Measurements from ENCODE around the gene GAREM1. TPM values are rescaled to one million over a fixed set of nuclear protein-coding genes. Genes with fewer than 3 reads are reported as not detected.

The GAREM1 gene
- total and polyA plus RNA-seq, 9 of the 15 experiments (the other 6 are each of a cell fraction or from before 2014, with no cell fraction given), result 0.03 to 0.33 (median 0.07) TPM; not detected in 1

DNA sequence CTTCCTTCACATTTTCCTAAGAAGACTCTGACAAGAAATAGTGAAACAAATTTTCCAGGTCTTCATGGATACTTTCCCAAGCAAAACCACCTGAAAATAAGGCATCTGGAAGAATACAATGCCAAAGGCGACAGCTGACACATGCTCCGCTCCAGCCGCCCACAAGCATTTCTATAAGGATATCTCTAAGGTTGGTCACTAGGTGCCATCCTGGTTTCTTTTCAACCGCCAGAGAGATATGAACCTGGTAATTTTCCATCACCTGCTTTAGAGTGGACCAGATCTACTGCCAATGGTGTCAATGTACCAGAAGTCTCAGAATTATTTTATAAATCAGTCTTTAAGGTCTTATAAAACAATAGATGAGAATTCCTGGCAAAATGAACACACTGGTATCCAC, 97.2 kb downstream of the GAREM1 start:
- no peak for ATAC-seq
- no TSS peak for BruUV-seq (replicated peaks)
- Histone ChIP-seq H3K4me2 (ENCODE audit: insufficient read depth, low read length) (no peak overlapping the region), H3K27me3 (ENCODE audit: control insufficient read depth in 2 of 2, insufficient read depth in 2 of 2, low read length in 2 of 2) (no peaks in the 10 kb centered on the region), H3K4me3 (no peak overlapping the region), H3K79me2 (ENCODE audit: control insufficient read depth, insufficient read depth, low read length) (no peaks in the 10 kb centered on the region), H4K20me1 (replicated peaks; ENCODE audit: control insufficient read depth, insufficient read depth, low read length) (no peaks in the 10 kb centered on the region), H2AFZ (ENCODE audit: low read depth, low read length) (no peak overlapping the region), H3K36me3 (ENCODE audit: control insufficient read depth, insufficient read depth, low read length) (no peaks in the 10 kb centered on the region), H3K4me1 (replicated peaks in 1 of 2; ENCODE audit: control insufficient read depth in 2 of 2, insufficient read depth in 2 of 2, low read length in 2 of 2) (no peaks in the 10 kb centered on the region), H3K27ac (ENCODE audit: extremely low read depth, low read depth, low read length) (no peak overlapping the region), H3K9ac (ENCODE audit: insufficient read depth in 1 of 2, low read depth in 2 of 2, low read length in 2 of 2) (no peak overlapping the region), H3K9me3 (replicated peaks; ENCODE audit: control insufficient read depth, insufficient read depth, low read depth, low read length) (no peaks in the 10 kb centered on the region), H3K9me1 (ENCODE audit: control insufficient read depth, insufficient read depth, low read length) (no peaks in the 10 kb centered on the region)
- POLR2A ChIA-PET, result no interaction called here
- in situ Hi-C loops (cut with MboI), result no loop called here
- intact Hi-C loops (cut with micrococcal nuclease), result no loop called here
- CTCF ChIA-PET (ENCODE audit: low intra/inter-chr PET ratio), result no interaction called here
- WGBS (ENCODE audit: insufficient coverage, low coverage, missing lambda C conversion rate), result 0% methylated on average over 4 of the region's 4 CpGs
- no peak for DNase-seq (ENCODE audit: extremely low read depth in 1 of 4, low spot score in 3 of 4)
- no peak for FAIRE-seq
- TF ChIP-seq MCM5 (IDR thresholded peaks at IDR 0.05; ENCODE audit: low read depth) (no peak), ZNF316 (IDR thresholded peaks at IDR 0.05) (no peak), SIN3A (IDR thresholded peaks at IDR 0.05; ENCODE audit: borderline replicate concordance in 2 of 2, control insufficient read depth in 1 of 2, low read depth in 2 of 2, low read length in 2 of 2) (no peak), E2F6 (IDR thresholded peaks at IDR 0.05; ENCODE audit: borderline replicate concordance in 1 of 2, extremely low read depth in 1 of 2, insufficient read depth in 1 of 2, insufficient read length in 1 of 2, low read depth in 1 of 2, low read length in 1 of 2, poor library complexity in 1 of 2, severe bottlenecking in 1 of 2) (no peak), RBM14 (IDR thresholded peaks at IDR 0.05; ENCODE audit: borderline replicate concordance, insufficient read depth, low read depth, low read length) (no peak), ZNF146 (CRISPR knock-in tag; IDR thresholded peaks at IDR 0.05; ENCODE audit: unreplicated experiment) (no peak), TEAD1 (CRISPR knock-in tag; IDR thresholded peaks at IDR 0.05) (no peak), RAD21 (CRISPR knock-in tag; conservative IDR thresholded peaks at IDR 0.05 in 1 of 2, IDR thresholded peaks at IDR 0.05 in 1 of 2) (no peak), ESRRA (IDR thresholded peaks at IDR 0.05; ENCODE audit: borderline replicate concordance, low read depth) (no peak), RHOXF2B (CRISPR knock-in tag; conservative IDR thresholded peaks at IDR 0.05) (no peak), POLR3A (IDR thresholded peaks at IDR 0.05; ENCODE audit: borderline replicate concordance, extremely low read depth, insufficient read depth, insufficient read length) (no peak), GABPA (tag; conservative IDR thresholded peaks at IDR 0.05; ENCODE audit: low read depth) (no peak)
- TF ChIP-seq, protein P1, sequence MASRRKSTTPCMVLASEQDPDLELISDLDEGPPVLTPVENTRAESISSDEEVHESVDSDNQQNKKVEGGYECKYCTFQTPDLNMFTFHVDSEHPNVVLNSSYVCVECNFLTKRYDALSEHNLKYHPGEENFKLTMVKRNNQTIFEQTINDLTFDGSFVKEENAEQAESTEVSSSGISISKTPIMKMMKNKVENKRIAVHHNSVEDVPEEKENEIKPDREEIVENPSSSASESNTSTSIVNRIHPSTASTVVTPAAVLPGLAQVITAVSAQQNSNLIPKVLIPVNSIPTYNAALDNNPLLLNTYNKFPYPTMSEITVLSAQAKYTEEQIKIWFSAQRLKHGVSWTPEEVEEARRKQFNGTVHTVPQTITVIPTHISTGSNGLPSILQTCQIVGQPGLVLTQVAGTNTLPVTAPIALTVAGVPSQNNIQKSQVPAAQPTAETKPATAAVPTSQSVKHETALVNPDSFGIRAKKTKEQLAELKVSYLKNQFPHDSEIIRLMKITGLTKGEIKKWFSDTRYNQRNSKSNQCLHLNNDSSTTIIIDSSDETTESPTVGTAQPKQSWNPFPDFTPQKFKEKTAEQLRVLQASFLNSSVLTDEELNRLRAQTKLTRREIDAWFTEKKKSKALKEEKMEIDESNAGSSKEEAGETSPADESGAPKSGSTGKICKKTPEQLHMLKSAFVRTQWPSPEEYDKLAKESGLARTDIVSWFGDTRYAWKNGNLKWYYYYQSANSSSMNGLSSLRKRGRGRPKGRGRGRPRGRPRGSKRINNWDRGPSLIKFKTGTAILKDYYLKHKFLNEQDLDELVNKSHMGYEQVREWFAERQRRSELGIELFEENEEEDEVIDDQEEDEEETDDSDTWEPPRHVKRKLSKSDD (conservative IDR thresholded peaks at IDR 0.05; ENCODE audit: low read length), result no peak
- TF ChIP-seq, protein P2, sequence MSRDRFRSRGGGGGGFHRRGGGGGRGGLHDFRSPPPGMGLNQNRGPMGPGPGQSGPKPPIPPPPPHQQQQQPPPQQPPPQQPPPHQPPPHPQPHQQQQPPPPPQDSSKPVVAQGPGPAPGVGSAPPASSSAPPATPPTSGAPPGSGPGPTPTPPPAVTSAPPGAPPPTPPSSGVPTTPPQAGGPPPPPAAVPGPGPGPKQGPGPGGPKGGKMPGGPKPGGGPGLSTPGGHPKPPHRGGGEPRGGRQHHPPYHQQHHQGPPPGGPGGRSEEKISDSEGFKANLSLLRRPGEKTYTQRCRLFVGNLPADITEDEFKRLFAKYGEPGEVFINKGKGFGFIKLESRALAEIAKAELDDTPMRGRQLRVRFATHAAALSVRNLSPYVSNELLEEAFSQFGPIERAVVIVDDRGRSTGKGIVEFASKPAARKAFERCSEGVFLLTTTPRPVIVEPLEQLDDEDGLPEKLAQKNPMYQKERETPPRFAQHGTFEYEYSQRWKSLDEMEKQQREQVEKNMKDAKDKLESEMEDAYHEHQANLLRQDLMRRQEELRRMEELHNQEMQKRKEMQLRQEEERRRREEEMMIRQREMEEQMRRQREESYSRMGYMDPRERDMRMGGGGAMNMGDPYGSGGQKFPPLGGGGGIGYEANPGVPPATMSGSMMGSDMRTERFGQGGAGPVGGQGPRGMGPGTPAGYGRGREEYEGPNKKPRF (IDR thresholded peaks at IDR 0.05; ENCODE audit: low read depth, low read length), result no peak
- TF ChIP-seq, protein P3, sequence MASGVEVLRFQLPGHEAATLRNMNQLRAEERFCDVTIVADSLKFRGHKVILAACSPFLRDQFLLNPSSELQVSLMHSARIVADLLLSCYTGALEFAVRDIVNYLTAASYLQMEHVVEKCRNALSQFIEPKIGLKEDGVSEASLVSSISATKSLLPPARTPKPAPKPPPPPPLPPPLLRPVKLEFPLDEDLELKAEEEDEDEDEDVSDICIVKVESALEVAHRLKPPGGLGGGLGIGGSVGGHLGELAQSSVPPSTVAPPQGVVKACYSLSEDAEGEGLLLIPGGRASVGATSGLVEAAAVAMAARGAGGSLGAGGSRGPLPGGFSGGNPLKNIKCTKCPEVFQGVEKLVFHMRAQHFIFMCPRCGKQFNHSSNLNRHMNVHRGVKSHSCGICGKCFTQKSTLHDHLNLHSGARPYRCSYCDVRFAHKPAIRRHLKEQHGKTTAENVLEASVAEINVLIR (CRISPR knock-in tag; IDR thresholded peaks at IDR 0.05), result no peak
